Rectal smooth muscle tissue (tissue), 1 donor: Measurements from ENCODE around the gene SYCE3.

Source experiments
- H3K27ac ChIP-seq: one replicate; pipeline ENCODE4 v1.7.0; 2013; ENCODE audit warnings: low read depth, low read length, inconsistent platforms
- H3K27me3 ChIP-seq: one replicate; pipeline ENCODE4 v1.7.0; 2013; ENCODE audit warnings: low read length; ENCODE audit not compliant: control insufficient read depth, insufficient read depth
- H3K36me3 ChIP-seq: one replicate; pipeline ENCODE4 v1.7.0; 2013; ENCODE audit warnings: low read length; ENCODE audit not compliant: control insufficient read depth, insufficient read depth
- H3K4me1 ChIP-seq: one replicate; pipeline ENCODE4 v1.7.0; 2013; ENCODE audit warnings: low read length; ENCODE audit not compliant: control insufficient read depth, insufficient read depth
- H3K4me3 ChIP-seq: one replicate; pipeline ENCODE4 v1.7.0; 2013; ENCODE audit warnings: low read length
- H3K9ac ChIP-seq: one replicate; pipeline ENCODE4 v1.7.0; 2013; ENCODE audit warnings: low read length

The SYCE3 gene

DNA sequence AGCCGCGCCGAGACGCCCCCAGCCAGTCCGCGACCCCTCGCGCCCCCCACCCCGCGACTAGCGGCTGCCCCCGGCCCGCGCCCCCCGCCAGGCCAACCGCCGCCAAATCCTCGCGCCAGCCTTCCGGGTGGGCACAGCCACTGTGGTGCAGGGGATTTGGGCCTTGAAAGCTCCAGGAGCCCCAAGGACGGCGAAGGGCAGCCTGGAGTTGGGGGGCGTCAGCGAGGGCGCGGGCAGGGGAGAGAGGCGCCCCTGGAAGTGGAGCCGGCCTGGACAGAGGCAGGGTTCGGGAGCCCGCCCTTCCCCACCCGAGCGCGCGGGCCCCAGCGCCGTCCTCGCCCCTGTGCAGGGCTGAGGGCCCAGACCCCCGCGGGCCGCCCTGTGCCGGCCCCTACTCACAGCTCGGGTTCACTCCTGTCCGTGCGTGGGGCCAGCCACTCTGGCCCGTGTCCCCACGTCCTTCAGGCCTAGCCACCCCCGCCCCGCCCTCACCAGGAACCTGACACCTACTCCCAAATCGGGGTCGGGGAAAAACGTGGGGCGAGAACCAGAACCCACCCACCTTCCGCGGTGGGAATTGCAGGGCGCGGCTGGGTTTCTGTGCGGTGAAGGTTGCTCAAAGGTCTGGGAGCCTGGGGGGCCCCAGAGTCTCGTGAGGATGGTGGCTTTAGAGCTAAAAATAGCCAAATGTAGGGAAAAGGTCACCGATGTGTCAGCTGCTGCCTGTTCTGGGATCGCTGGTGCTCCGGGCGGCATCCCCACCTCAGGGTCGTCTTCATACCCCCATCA, 15.5 kb upstream of the SYCE3 start, which contains the start of gene CPT1B:
CPT1B (minus strand) TSS at position 441 of the 789 bp plus-strand sequence. CDS start 512 bp downstream, outside the sequence.
- Histone ChIP-seq H3K9ac (no peak within 1 kb of the TSS), H3K36me3 (no peaks in the 10 kb centered on the region), H3K27ac (no peak within 1 kb of the TSS), H3K4me1 (peaks cover 6% of the 10 kb centered on the region), H3K27me3 (peaks cover 6% of the 10 kb centered on the region), H3K4me3 (no peak within 1 kb of the TSS)

- no peak overlapping the region for H3K27ac ChIP-seq
- peaks cover 6% of the 10 kb centered on the region for H3K4me1 ChIP-seq
- H3K9ac ChIP-seq, result no peak overlapping the region
- H3K27me3 ChIP-seq, result peaks cover 6% of the 10 kb centered on the region
- H3K4me3 ChIP-seq, result no peak overlapping the region
- H3K36me3 ChIP-seq, result no peaks in the 10 kb centered on the region
Observed at GRCh38 chr22:50577697-50577986, 14.9 kb upstream of the SYCE3 start.

- no peak overlapping the region for H3K27ac ChIP-seq
- no peak overlapping the region for H3K9ac ChIP-seq
- H3K4me3 ChIP-seq, result no peak overlapping the region
- H3K36me3 ChIP-seq, result no peaks in the 10 kb centered on the region
- peaks cover 6% of the 10 kb centered on the region for H3K27me3 ChIP-seq
- H3K4me1 ChIP-seq, result peaks cover 6% of the 10 kb centered on the region
Observed at GRCh38 chr22:50576806-50577696, 14.3 kb upstream of the SYCE3 start.

GRCh38 chr22:50576070-50576469, 13.4 kb upstream of the SYCE3 start:
- peaks cover 4% of the 10 kb centered on the region for H3K36me3 ChIP-seq
- H3K4me1 ChIP-seq, result peaks cover 6% of the 10 kb centered on the region
- no peak overlapping the region for H3K9ac ChIP-seq
- H3K27ac ChIP-seq, result no peak overlapping the region
- peaks cover 6% of the 10 kb centered on the region for H3K27me3 ChIP-seq
- H3K4me3 ChIP-seq, result no peak overlapping the region

GRCh38 chr22:50575426-50575941, 12.8 kb upstream of the SYCE3 start:
- no peak overlapping the region for H3K27ac ChIP-seq

GRCh38 chr22:50574383-50574755, 11.7 kb upstream of the SYCE3 start:
- Histone ChIP-seq H3K4me3 (no peak overlapping the region), H3K4me1 (peaks cover 6% of the 10 kb centered on the region), H3K27ac (no peak overlapping the region), H3K27me3 (peaks cover 6% of the 10 kb centered on the region), H3K9ac (no peak overlapping the region), H3K36me3 (peaks cover 5% of the 10 kb centered on the region)

More at GRCh38 chr22:50575426-50575941, 12.8 kb upstream of the SYCE3 start:
- Histone ChIP-seq H3K4me1 (peaks cover 6% of the 10 kb centered on the region), H3K9ac (no peak overlapping the region), H3K4me3 (no peak overlapping the region), H3K27me3 (peaks cover 6% of the 10 kb centered on the region), H3K36me3 (peaks cover 4% of the 10 kb centered on the region)

GRCh38 chr22:50573491-50574382, 11.0 kb upstream of the SYCE3 start:
- no peak overlapping the region for H3K4me3 ChIP-seq
- H3K27me3 ChIP-seq, result peaks cover 6% of the 10 kb centered on the region
- no peak overlapping the region for H3K27ac ChIP-seq
- H3K9ac ChIP-seq, result no peak overlapping the region
- peaks cover 3% of the 10 kb centered on the region for H3K4me1 ChIP-seq
- H3K36me3 ChIP-seq, result peaks cover 9% of the 10 kb centered on the region

- H3K36me3 ChIP-seq, result peaks cover 9% of the 10 kb centered on the region
Observed at GRCh38 chr22:50572965-50573364, 10.2 kb upstream of the SYCE3 start.

DNA sequence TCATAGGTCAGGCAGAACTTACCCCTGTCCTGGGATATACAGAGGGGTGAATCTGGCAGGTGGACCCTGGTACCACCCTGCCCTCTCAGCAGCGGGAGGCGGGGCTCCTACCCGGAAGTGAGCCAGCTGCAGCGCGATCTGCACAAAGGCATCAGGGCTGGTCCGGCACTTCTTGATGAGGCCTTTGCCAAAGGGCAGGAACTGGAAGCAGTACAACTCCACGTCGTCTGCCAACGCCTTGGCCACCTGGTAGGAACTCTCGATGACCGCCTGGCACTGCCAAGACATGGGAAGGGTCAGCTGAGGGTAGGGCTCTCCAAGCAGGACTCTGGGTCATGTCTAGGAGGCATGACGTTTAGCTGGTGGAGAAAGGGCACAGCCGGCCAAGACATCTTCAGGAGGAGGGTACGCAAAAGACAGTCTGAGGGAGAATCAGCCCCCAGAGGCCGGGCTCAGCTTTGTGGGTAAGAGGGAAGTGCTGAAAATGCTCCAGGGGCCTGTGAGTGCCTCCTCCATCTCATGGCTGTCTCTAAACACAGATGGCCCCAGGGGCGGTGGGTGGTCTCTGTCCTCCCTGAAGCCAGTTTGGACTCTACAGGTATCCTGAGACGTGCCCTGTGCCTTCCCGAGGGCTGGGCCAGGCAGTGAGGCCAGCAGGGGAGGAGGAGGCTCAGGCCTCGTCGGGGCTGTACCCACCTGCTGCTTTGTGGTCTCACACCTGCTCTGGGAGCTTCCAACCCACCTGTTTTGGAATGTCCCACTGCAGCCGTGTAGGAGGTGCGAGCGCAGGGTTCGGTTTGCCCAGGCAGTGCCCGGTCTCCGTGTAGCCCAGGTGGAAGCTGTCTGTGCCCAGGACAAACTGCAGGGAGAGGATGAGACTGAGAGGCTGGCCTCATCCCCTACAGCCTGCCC, 8.8 kb upstream of the SYCE3 start:
- Histone ChIP-seq H3K4me1 (no peaks in the 10 kb centered on the region), H3K9ac (no peak overlapping the region), H3K36me3 (peaks cover 9% of the 10 kb centered on the region), H3K27me3 (no peaks in the 10 kb centered on the region), H3K27ac (no peak overlapping the region), H3K4me3 (no peak overlapping the region)

More at GRCh38 chr22:50572965-50573364, 10.2 kb upstream of the SYCE3 start:
- Histone ChIP-seq H3K27ac (no peak overlapping the region), H3K4me3 (no peak overlapping the region), H3K27me3 (peaks cover 6% of the 10 kb centered on the region), H3K9ac (no peak overlapping the region), H3K4me1 (no peaks in the 10 kb centered on the region)

GRCh38 chr22:50570861-50571260, 8.1 kb upstream of the SYCE3 start:
- Histone ChIP-seq H3K27ac (no peak overlapping the region), H3K36me3 (peaks cover 9% of the 10 kb centered on the region), H3K27me3 (no peaks in the 10 kb centered on the region), H3K4me3 (no peak overlapping the region), H3K4me1 (no peaks in the 10 kb centered on the region), H3K9ac (no peak overlapping the region)

DNA sequence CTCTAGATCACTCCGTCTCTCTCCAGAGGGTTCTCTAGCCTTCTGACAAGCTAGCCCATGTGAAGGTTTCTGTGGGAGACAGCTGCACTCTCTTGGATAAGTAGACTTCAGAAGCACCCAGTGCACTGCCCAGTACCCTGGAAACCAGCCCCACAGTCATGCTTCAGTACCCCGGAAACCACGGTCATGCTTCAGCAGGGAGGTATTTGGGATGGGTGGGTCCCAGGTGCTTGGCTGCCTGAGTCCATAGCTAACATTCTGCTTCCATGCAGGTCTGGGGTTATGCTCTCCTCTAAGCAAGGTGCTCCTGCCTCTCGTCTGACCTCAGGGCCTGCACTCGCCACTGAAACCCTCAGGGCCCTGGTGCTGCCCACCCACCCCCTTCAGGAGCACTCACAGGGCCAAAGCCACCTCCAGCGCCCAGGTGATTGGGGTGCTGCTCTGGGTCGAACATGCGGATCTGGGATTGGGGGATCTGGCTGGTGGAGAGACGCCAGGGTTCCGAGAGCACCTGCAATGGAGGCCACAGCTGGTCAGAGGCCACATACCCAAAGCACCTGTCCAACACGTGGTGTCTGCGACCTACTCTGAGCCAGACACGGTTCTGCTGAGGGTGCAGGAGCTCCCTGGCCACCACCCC, 7.3 kb upstream of the SYCE3 start:
- Histone ChIP-seq H3K9ac (no peak overlapping the region), H3K36me3 (peaks cover 9% of the 10 kb centered on the region), H3K4me1 (no peaks in the 10 kb centered on the region), H3K27ac (no peak overlapping the region), H3K27me3 (no peaks in the 10 kb centered on the region), H3K4me3 (no peak overlapping the region)
